H4 (cell line): ENCODE results near the gene SMAP1. TPM values are rescaled to one million over a fixed set of nuclear protein-coding genes. Genes with fewer than 3 reads are reported as not detected.
A peak's percentile ranks its signal among the peaks of the same experiment; 100 is the strongest.

Experiments
- DNase-seq: peaks from one replicate; pipeline ENCODE4 v3.0.0-alpha.2; 2015; ENCODE audit warnings: low spot score
- total RNA-seq: library from RNA; depleted of rRNA; stranded (reverse); fragments of >200 nt; shearing (Covaris generic); gene quantifications from 2 replicates; pipeline ENCODE4 v1.2.3, GENCODE V29; 2014

The SMAP1 gene
- total RNA-seq, 1 experiment from 2014 or later, result 21.7 TPM

GRCh38 chr6:70841112-70841511, 173.4 kb downstream of the SMAP1 start:
- DNase-seq, result no peak

- no peak for DNase-seq
Observed at GRCh38 chr6:70842541-70842940, 174.9 kb downstream of the SMAP1 start.

GRCh38 chr6:70843328-70843918, 175.7 kb downstream of the SMAP1 start:
- no peak for DNase-seq

- DNase-seq, result no peak
Observed at GRCh38 chr6:70844301-70844700, 176.6 kb downstream of the SMAP1 start.

- no peak for DNase-seq
Observed at GRCh38 chr6:70846207-70846835, 178.6 kb downstream of the SMAP1 start.

GRCh38 chr6:70847106-70848084, 179.7 kb downstream of the SMAP1 start:
- no peak for DNase-seq

- DNase-seq, result no peak
Observed at GRCh38 chr6:70849348-70850069, 181.8 kb downstream of the SMAP1 start.

GRCh38 chr6:70852667-70853246, 185.1 kb downstream of the SMAP1 start:
- no peak for DNase-seq

- no peak for DNase-seq
Observed at GRCh38 chr6:70857387-70858077, 189.8 kb downstream of the SMAP1 start.

GRCh38 chr6:70860045-70860444, 192.4 kb downstream of the SMAP1 start:
- DNase-seq, result no peak

- DNase-seq, result no peak
Observed at GRCh38 chr6:70860920-70861319, 193.2 kb downstream of the SMAP1 start.

GRCh38 chr6:70863343-70863742, 195.7 kb downstream of the SMAP1 start:
- DNase-seq, result no peak

GRCh38 chr6:70864401-70864800, 196.7 kb downstream of the SMAP1 start:
- DNase-seq, result no peak

GRCh38 chr6:70872469-70872868, 204.8 kb downstream of the SMAP1 start:
- no peak for DNase-seq

GRCh38 chr6:70874181-70874913, 206.7 kb downstream of the SMAP1 start:
- no peak for DNase-seq

- DNase-seq, result no peak
Observed at GRCh38 chr6:70879496-70879895, 211.8 kb downstream of the SMAP1 start.

- DNase-seq, result peak; percentile 38
Observed at GRCh38 chr6:70884074-70884983, 216.6 kb downstream of the SMAP1 start.

GRCh38 chr6:70886071-70886470, 218.4 kb downstream of the SMAP1 start:
- DNase-seq, result no peak

- no peak for DNase-seq
Observed at GRCh38 chr6:70886661-70887060, 219.0 kb downstream of the SMAP1 start.
